HL-60 (cell line): ENCODE measurements around the gene ABLIM1.

ENCODE experiments used
- DNase-seq, 2 experiments: peaks; one replicate each; pipeline ENCODE4 v3.0.0-alpha.2; 2010 to 2020; ENCODE audit warnings: low read depth in 1 of 2, low spot score in 1 of 2
- H3K27ac ChIP-seq: fragments of 250-450 bp; sonication (Bioruptor Pico); replicated peaks from 2 replicates; pipeline ENCODE4 v1.5.1; 2020; ENCODE audit warnings: mild to moderate bottlenecking, moderate library complexity
- H3K27me3 ChIP-seq: fragments of 250-450 bp; sonication (Bioruptor Pico); 2 replicates; pipeline ENCODE4 v1.5.1; 2021; ENCODE audit warnings: mild to moderate bottlenecking, moderate library complexity; ENCODE audit not compliant: insufficient read depth, poor library complexity, severe bottlenecking
- H3K4me3 ChIP-seq: replicated peaks from 2 replicates; pipeline ENCODE4 v1.5.1; 2011; ENCODE audit warnings: mild to moderate bottlenecking, control low read depth, low read length; ENCODE audit not compliant: insufficient read depth
- CTCF ChIP-seq: IDR thresholded peaks from one replicate; pipeline ENCODE4 v1.5.1; 2011; ENCODE audit warnings: low read length, control low read depth, inconsistent platforms; ENCODE audit not compliant: insufficient read depth
- GABPA ChIP-seq: IDR thresholded peaks from 2 replicates; pipeline ENCODE4 v1.6.1; 2012; ENCODE audit warnings: low read depth
- POLR2AphosphoS5 ChIP-seq: IDR thresholded peaks from 2 replicates; pipeline ENCODE4 v1.6.1; 2012; ENCODE audit warnings: low read depth
- REST ChIP-seq: IDR thresholded peaks from 2 replicates; pipeline ENCODE4 v1.6.1; 2012; ENCODE audit warnings: low read depth; ENCODE audit not compliant: insufficient replicate concordance
- SPI1 ChIP-seq: IDR thresholded peaks from 2 replicates; pipeline ENCODE4 v1.6.1; 2012; ENCODE audit warnings: low read depth, mild to moderate bottlenecking, borderline replicate concordance

The ABLIM1 gene

GRCh38 chr10:114387784-114388183 is 270.3 kb downstream of the ABLIM1 start:
- Histone ChIP-seq H3K27me3 (no peaks in the 10 kb centered on the region), H3K27ac (no peak overlapping the region), H3K4me3 (no peak overlapping the region)
- TF ChIP-seq REST (no peak), SPI1 (no peak), POLR2AphosphoS5 (no peak)
- no peak for DNase-seq

GRCh38 chr10:114386452-114386851 is 271.6 kb downstream of the ABLIM1 start:
- DNase-seq = no peak
- Histone ChIP-seq H3K4me3 (no peak overlapping the region), H3K27me3 (no peaks in the 10 kb centered on the region), H3K27ac (no peak overlapping the region)
- no peak for TF ChIP-seq CTCF
- TF ChIP-seq REST = no peak
- TF ChIP-seq GABPA = no peak
- TF ChIP-seq POLR2AphosphoS5 = no peak
- no peak for TF ChIP-seq SPI1

- DNase-seq = no peak
- Histone ChIP-seq H3K27me3 (no peaks in the 10 kb centered on the region), H3K4me3 (no peak overlapping the region), H3K27ac (no peak overlapping the region)
- TF ChIP-seq SPI1 (no peak), POLR2AphosphoS5 (no peak), REST (no peak), GABPA (no peak), CTCF (no peak)
These were observed 272.5 kb downstream of the ABLIM1 start for GRCh38 chr10:114385557-114385956.
